ENCODE data around the gene FNIP2. TPM values are rescaled to one million over a fixed set of nuclear protein-coding genes. Genes with fewer than 3 reads are reported as not detected.

Gene FNIP2
- polyA plus RNA-seq, 1 of the 3 experiments (the other 2 are of a cell fraction), result 0.97 TPM

GRCh38 chr4:158722917-158723793, 45.7 kb upstream of the FNIP2 start, which contains the start of gene PPID (continued):
- TF ChIP-seq, protein P1, sequence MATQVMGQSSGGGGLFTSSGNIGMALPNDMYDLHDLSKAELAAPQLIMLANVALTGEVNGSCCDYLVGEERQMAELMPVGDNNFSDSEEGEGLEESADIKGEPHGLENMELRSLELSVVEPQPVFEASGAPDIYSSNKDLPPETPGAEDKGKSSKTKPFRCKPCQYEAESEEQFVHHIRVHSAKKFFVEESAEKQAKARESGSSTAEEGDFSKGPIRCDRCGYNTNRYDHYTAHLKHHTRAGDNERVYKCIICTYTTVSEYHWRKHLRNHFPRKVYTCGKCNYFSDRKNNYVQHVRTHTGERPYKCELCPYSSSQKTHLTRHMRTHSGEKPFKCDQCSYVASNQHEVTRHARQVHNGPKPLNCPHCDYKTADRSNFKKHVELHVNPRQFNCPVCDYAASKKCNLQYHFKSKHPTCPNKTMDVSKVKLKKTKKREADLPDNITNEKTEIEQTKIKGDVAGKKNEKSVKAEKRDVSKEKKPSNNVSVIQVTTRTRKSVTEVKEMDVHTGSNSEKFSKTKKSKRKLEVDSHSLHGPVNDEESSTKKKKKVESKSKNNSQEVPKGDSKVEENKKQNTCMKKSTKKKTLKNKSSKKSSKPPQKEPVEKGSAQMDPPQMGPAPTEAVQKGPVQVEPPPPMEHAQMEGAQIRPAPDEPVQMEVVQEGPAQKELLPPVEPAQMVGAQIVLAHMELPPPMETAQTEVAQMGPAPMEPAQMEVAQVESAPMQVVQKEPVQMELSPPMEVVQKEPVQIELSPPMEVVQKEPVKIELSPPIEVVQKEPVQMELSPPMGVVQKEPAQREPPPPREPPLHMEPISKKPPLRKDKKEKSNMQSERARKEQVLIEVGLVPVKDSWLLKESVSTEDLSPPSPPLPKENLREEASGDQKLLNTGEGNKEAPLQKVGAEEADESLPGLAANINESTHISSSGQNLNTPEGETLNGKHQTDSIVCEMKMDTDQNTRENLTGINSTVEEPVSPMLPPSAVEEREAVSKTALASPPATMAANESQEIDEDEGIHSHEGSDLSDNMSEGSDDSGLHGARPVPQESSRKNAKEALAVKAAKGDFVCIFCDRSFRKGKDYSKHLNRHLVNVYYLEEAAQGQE (IDR thresholded peaks at IDR 0.05; ENCODE audit: low read depth, low read length), result peak; percentile 38; the same call in 1 of the 2 replicates
- TF ChIP-seq EZH2phosphoT487 (IDR thresholded peaks at IDR 0.05; ENCODE audit: borderline replicate concordance, low read depth) (no peak), SIN3A (IDR thresholded peaks at IDR 0.05; ENCODE audit: borderline replicate concordance, low read depth, low read length) (peak; percentile 99), TEAD4 (IDR thresholded peaks at IDR 0.05; ENCODE audit: borderline replicate concordance, insufficient read depth) (no peak), CHD2 (IDR thresholded peaks at IDR 0.05; ENCODE audit: low read length, partially characterized antibody) (peak; percentile 58), MEF2A (IDR thresholded peaks at IDR 0.05; ENCODE audit: borderline replicate concordance, low read depth) (no peak), SMC3 (IDR thresholded peaks at IDR 0.05; ENCODE audit: low read depth, low read length) (no peak), ELF1 (IDR thresholded peaks at IDR 0.05) (peak; percentile 94), NRF1 (IDR thresholded peaks at IDR 0.05; ENCODE audit: low read depth, low read length) (no peak), YY1 (IDR thresholded peaks at IDR 0.05; ENCODE audit: low read depth) (peak; percentile 51; the same call in 1 of the 2 replicates), MXI1 (IDR thresholded peaks at IDR 0.05; ENCODE audit: low read depth, low read length) (peak; percentile 100), TAF1 (IDR thresholded peaks at IDR 0.05; ENCODE audit: borderline replicate concordance, low read depth, low read length) (peak; percentile 92), FOXM1 (IDR thresholded peaks at IDR 0.05; ENCODE audit: low read depth) (no peak)

- no peak overlapping the region for H3K4me2 ChIP-seq
- no peak overlapping the region for H3K9ac ChIP-seq
- no peak overlapping the region for H3K4me3 ChIP-seq (ENCODE audit: low read depth in 2 of 2, low read length in 1 of 2)
- no peaks in the 10 kb centered on the region for H4K20me1 ChIP-seq (ENCODE audit: insufficient read depth)
- no peak overlapping the region for H2AFZ ChIP-seq (ENCODE audit: low read depth)
- H3K9me3 ChIP-seq, result no peaks in the 10 kb centered on the region
- H3F3A ChIP-seq (replicated peaks; ENCODE audit: insufficient read depth), result peaks cover 5% of the 10 kb centered on the region
- H3K9me2 ChIP-seq, result no peaks in the 10 kb centered on the region
- peaks cover 28% of the 10 kb centered on the region for H3K79me2 ChIP-seq (ENCODE audit: insufficient read depth)
- TF ChIP-seq JUND (IDR thresholded peaks at IDR 0.05) (no peak), POLR2AphosphoS5 (IDR thresholded peaks at IDR 0.05; ENCODE audit: low read depth, low read length) (no peak), CHD2 (IDR thresholded peaks at IDR 0.05; ENCODE audit: low read length, partially characterized antibody) (no peak), ZBTB33 (IDR thresholded peaks at IDR 0.05; ENCODE audit: borderline replicate concordance, low read depth) (no peak), GABPA (IDR thresholded peaks at IDR 0.05; ENCODE audit: low read depth) (no peak), USF2 (IDR thresholded peaks at IDR 0.05; ENCODE audit: borderline replicate concordance, low read depth, low read length) (no peak), TEAD4 (IDR thresholded peaks at IDR 0.05; ENCODE audit: borderline replicate concordance, insufficient read depth) (no peak), ELF1 (IDR thresholded peaks at IDR 0.05) (no peak), FOXJ3 (CRISPR knock-in tag; IDR thresholded peaks at IDR 0.05) (no peak), MEF2A (IDR thresholded peaks at IDR 0.05; ENCODE audit: borderline replicate concordance, low read depth) (no peak), RAD21 (IDR thresholded peaks at IDR 0.05; ENCODE audit: low read length) (no peak)
- TF ChIP-seq, protein P2, sequence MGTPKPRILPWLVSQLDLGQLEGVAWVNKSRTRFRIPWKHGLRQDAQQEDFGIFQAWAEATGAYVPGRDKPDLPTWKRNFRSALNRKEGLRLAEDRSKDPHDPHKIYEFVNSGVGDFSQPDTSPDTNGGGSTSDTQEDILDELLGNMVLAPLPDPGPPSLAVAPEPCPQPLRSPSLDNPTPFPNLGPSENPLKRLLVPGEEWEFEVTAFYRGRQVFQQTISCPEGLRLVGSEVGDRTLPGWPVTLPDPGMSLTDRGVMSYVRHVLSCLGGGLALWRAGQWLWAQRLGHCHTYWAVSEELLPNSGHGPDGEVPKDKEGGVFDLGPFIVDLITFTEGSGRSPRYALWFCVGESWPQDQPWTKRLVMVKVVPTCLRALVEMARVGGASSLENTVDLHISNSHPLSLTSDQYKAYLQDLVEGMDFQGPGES (IDR thresholded peaks at IDR 0.05; ENCODE audit: low read depth, low read length), result no peak
- TF ChIP-seq, protein P3, sequence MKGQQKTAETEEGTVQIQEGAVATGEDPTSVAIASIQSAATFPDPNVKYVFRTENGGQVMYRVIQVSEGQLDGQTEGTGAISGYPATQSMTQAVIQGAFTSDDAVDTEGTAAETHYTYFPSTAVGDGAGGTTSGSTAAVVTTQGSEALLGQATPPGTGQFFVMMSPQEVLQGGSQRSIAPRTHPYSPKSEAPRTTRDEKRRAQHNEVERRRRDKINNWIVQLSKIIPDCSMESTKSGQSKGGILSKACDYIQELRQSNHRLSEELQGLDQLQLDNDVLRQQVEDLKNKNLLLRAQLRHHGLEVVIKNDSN (IDR thresholded peaks at IDR 0.05; ENCODE audit: borderline replicate concordance, low read depth), result no peak
- WGBS (ENCODE audit: low lambda C conversion rate), result 95% methylated on average over 4 of the region's 4 CpGs
- H3K4me1 ChIP-seq (ENCODE audit: control insufficient read depth in 1 of 2, insufficient read depth in 2 of 2, low read depth in 1 of 2, low read length in 1 of 2), result peaks cover 0 to 5% of the 10 kb centered on the region in 2 experiments; a peak in 3 of 4 replicates
- no peaks in the 10 kb centered on the region for H3K27me3 ChIP-seq (ENCODE audit: insufficient read depth)
- ChIA-PET POLR2A (no interaction called here), CTCF (interaction anchor here (0.6 to 1.6 kb wide), 5 partner anchors 8 to 479 kb away, joined by 3 to 5 read pairs (median 3); no protein-coding TSS in a partner anchor)
- H3K27ac ChIP-seq (ENCODE audit: low read depth in 2 of 2, low read length in 1 of 2), result no peak overlapping the region
- peaks cover 11 to 15% of the 10 kb centered on the region in 2 experiments for H3K36me3 ChIP-seq (replicated peaks in 1 of 2; ENCODE audit: control insufficient read depth in 1 of 2, insufficient read depth in 2 of 2, low read length in 1 of 2)
- no peak for DNase-seq
These were observed 44.2 kb upstream of the FNIP2 start for GRCh38 chr4:158724637-158725036.

Measured in SK-N-SH (cell line).